CD4-positive, alpha-beta T cell treated with Interleukin-4 for 1 hour (primary cell): Measurements from ENCODE around the gene ADSS1.

ENCODE experiments used
- DNase-seq, 2 donors: peaks; one replicate each; pipeline ENCODE4 v3.0.0-alpha.2; 2020 to 2022

ADSS1 gene

GRCh38 chr14:104723651-104724406, at the start of gene ADSS1:
TSS of gene ADSS1 (plus strand) at chr14:104724229. CDS start at chr14:104724271, 42 bp downstream.
- peak; percentile 48 to 65 for DNase-seq

DNA sequence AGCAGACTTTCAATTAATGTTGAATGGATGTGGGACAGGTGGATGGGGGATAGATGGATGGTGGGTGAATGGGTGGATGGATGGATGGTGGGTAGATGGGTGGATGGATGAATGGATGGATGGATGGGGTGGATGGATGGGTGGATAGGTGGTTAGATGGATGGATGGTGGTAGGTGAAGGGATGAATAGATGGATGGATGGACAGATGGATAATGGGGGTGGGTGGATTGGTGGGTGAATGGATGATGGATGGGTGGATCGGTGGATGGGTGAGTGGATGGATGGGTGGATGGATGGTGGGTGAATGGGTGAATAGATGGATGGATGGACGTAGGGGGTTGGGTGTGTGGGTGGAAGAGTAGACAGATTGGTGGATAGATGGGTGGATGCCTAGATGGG, 48.6 kb upstream of the ADSS1 start:
- no peak for DNase-seq

GRCh38 chr14:104676130-104676693, 47.8 kb upstream of the ADSS1 start:
- DNase-seq = no peak

GRCh38 chr14:104676694-104677511, 47.1 kb upstream of the ADSS1 start:
- peak in 1 of 2 donors; percentile 23 for DNase-seq

DNA sequence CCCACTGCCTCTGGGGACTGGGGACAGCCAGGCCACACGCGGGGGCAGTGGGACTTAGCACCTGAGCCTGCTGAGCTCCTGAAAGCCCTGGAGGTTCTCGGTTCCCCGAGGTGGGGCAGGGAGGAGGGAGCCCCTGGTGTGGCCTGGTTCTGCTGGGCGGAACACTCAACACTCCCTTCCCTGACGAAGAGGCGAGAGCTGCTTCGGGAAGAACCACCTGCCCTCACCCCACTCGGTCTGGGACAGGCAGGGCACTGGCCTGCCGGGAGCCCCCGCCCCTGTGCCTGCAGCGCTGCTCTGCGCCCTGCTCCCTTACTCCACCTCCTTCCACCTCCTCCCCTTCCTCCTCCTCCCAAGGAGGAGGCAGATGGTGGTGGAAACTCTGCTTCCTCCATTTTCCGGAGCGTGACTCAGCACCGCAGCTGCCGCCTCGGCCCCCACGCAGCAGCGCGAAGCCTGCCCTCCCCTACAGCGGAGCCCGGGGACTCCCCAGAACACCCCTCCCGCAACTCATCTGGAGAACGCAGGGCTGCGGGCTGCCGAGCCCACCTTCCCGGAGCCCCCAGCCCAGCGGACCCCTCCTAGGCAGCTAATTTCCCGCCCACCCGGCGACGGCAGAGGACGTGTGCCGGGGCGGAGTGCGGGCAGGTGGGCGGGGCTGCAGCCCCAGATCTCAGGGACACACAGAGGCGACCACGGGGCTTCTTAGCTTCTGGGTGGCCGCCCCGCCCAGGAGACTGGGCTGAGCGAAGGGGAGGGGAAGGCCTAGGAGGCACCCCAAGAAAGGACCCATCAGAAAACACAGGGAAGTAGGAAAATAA, 46.3 kb upstream of the ADSS1 start:
- peak; percentile 57 to 65 for DNase-seq

GRCh38 chr14:104678346-104678745, 45.7 kb upstream of the ADSS1 start:
- DNase-seq = no peak

DNA sequence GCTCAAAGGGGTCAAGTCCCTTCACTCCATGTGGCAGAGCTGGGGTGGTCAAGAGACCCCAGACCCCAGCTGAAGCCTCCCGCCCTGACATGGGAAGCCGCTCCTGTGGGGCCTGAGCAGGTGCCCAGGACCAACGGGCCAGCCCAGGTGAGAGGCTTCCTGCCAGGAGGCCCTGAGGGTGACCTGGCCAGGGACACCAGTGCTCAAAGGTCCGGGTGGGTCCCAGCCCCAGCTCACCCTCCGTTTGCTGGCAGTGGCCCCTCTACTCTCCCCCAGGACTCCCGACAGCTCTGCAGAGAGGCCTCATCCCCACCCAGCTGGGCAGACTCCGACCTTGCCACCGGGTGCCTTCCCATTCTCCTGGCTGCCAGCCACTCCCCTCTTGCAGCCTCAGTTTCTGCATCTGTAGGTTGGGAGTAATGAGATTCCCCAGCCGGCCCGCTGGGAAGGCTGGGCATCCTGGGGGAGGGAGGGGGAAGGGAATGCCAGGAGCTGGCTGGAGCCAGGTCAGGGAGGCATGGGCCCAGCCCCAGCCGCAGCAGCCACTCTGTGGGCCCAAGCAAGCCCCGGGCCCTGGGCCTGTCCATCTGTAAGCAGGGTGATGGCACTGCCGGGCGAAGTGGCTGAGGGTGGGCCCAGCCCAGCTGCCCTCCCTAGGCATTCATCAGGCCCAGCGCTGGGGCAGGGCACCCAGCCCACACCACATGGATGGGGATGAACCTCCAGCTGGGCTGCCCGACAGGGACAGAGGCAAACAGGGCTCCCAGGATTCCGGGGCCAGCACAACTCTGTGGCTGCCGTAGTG, 44.9 kb upstream of the ADSS1 start:
- DNase-seq = no peak

- DNase-seq = no peak
These were observed 43.8 kb upstream of the ADSS1 start for GRCh38 chr14:104680056-104680805.

GRCh38 chr14:104680806-104681688, 43.0 kb upstream of the ADSS1 start:
- peak in 1 of 2 donors; percentile 54 for DNase-seq

DNA sequence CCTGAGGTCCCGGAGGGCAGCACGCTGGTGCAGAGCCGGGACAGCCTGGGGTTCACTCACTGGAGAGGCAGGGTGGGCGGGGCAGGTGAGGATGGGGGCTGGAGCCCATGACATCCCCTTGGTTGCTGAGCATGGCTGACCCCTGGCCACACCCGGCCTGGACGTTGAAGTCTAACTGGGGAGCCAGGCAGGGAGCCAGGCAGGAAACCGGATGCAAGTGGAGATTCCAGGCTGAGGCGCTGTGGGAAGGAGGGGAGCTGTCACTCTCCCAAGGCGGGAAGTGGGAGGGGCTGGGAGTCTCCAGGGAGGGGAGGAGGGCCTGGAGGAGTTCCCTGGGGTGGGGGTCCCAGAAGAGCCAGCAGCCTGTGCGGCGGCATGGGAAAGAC, 42.3 kb upstream of the ADSS1 start:
- no peak for DNase-seq

DNA sequence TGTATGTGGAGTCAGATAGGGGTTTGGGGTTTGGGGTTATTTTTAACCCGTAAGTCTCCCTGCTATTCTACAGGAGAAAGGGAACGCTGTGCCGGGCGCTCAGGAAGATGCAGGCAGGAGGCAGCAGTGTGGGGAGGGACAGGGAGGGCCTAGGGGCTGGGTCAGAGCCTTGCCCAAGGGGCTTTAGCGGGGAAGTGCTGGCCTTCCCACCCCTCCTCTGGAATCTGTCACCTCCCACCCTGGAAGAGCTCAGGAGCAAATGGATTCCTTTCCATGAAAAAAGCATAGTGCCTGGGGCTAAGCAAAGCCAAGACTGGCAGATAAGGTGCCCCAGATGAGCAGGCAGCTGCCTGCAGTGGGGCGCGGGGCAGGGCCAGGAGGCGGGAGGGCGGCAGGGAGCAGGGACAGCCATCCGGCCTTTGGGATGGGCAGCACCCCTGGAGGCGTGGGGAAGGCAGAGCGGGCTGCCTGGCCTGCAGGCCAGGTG, 41.9 kb upstream of the ADSS1 start:
- no peak for DNase-seq

DNA sequence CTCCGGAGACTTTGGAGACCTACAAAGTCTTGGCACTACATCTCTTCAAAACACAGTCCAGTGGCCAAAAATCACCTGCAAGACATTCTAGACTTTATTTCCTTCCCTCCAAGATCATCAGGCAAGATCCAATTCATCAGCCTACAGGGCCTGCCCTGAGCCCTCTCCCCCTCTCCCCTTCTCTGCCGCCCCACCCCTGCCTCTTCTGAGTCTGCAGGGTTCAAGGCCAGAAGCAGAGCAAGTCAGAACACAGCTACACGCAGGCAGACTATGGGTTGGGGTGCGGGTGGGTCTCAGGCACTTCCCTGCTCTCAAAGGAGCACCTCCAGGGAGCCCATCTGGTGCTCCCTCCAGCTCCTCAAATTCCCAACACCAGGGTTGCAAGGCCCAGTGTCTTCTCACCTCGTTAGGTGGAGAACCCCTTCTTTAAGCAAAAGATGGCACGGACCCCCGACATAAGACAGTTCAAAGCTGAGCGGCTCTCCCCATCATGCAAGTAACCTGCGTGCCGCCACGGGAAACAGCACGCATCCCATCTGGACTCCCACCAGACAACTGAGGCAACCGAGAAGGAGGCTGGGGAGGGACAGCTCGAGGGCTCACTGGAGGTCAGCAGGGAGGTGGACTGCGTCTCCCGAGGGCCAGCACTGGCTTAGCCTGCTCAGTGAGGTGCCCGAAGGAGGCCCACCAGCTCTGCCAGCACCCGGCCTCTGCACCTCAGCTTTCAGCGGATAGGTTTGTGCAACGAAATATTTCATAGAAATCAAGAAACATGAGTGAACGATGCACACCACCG, 40.2 kb upstream of the ADSS1 start:
- DNase-seq = no peak

DNA sequence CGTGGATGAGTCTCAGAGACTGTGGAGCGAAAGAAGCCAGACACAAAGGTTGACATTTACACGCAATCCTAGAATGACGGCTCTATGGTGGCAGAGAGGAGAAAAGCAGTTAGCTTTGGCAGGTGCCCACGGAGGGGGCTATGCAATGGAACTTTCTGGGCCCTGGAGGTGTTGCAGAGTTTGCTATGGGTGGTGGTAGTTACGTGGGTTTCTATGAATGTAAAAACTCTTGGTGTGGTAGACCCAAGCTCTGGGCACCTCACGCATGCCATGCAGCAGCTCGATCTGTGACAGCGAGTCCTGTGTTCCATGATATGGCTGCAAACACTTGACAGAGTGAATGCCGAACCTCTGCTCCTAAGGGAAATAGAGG, 39.6 kb upstream of the ADSS1 start:
- DNase-seq = no peak

- no peak for DNase-seq
These were observed 38.6 kb upstream of the ADSS1 start for GRCh38 chr14:104685216-104685997.

- no peak for DNase-seq
These were observed 37.9 kb upstream of the ADSS1 start for GRCh38 chr14:104685998-104686610.

- peak in 1 of 2 donors; percentile 28 for DNase-seq
These were observed 37.2 kb upstream of the ADSS1 start for GRCh38 chr14:104686624-104687517.
